SK-N-SH (cell line): ENCODE results near the gene AP3S2. TPM values are rescaled to one million over a fixed set of nuclear protein-coding genes. Genes with fewer than 3 reads are reported as not detected.

Source experiments
- CTCF ChIA-PET: fragments of 300-600, 350-600 bp; formaldehyde crosslinking; extraction: SDS; loops from one replicate; lab custom pipeline; 2021; lab: Yijun Ruan, JAX
- POLR2A ChIA-PET: fragments of 350-600 bp; sonication (Branson Sonifier 250); formaldehyde crosslinking; extraction: SDS; loops from one replicate; lab custom pipeline; 2020; ENCODE audit warnings: antibody characterized with exemption, inconsistent platforms; lab: Yijun Ruan, JAX
- DNase-seq: peaks from one replicate; pipeline ENCODE4 v3.0.0; 2012
- H2AFZ ChIP-seq: fragments of 200-600 bp; sonication (generic); 2 replicates; pipeline ENCODE4 v1.8.1; 2016; ENCODE audit warnings: antibody characterized with exemption, mild to moderate bottlenecking, low read depth
- H3F3A ChIP-seq: fragments of 200-600 bp; sonication (generic); replicated peaks from 2 replicates; pipeline ENCODE3; 2016; ENCODE audit warnings: antibody characterized with exemption, mild to moderate bottlenecking; ENCODE audit not compliant: insufficient read depth
- H3K27ac ChIP-seq, 2 experiments: fragments of 200-500 bp in 1 of 2; fragments of 200-600 bp in 1 of 2; sonication (Bioruptor generic) in 1 of 2; sonication (generic), shearing (Covaris generic) in 1 of 2; 2 replicates each; pipeline versions ENCODE4 v1.5.1 to v1.6.1; 2014 to 2016; ENCODE audit warnings: low read depth in 2 of 2, inconsistent platforms in 1 of 2, low read length in 1 of 2, mild to moderate bottlenecking in 1 of 2, mixed read lengths in 1 of 2
- H3K27me3 ChIP-seq: fragments of 200-600 bp; sonication (generic), shearing (Covaris generic); 2 replicates; pipeline ENCODE4 v1.6.1; 2016; ENCODE audit warnings: mixed run types; ENCODE audit not compliant: insufficient read depth
- H3K36me3 ChIP-seq, 2 experiments: fragments of 200-500 bp in 1 of 2; fragments of 200-600 bp in 1 of 2; sonication (Bioruptor generic) in 1 of 2; sonication (generic) in 1 of 2; replicated peaks in 1 of 2; 2 replicates each; pipeline versions ENCODE3 to v1.5.1; 2014 to 2016; ENCODE audit warnings: low read length in 1 of 2, mild to moderate bottlenecking in 1 of 2; ENCODE audit not compliant: insufficient read depth in 2 of 2, control insufficient read depth in 1 of 2
- H3K4me1 ChIP-seq, 2 experiments: fragments of 200-500 bp in 1 of 2; fragments of 200-600 bp in 1 of 2; sonication (Bioruptor generic) in 1 of 2; sonication (generic), shearing (Covaris generic) in 1 of 2; 2 replicates each; pipeline versions ENCODE4 v1.5.1 to v1.6.1; 2014 to 2016; ENCODE audit warnings: low read depth in 1 of 2, low read length in 1 of 2, mixed run types in 1 of 2; ENCODE audit not compliant: insufficient read depth in 2 of 2, control insufficient read depth in 1 of 2
- H3K4me2 ChIP-seq: fragments of 200-600 bp; sonication (generic), shearing (Covaris generic); 2 replicates; pipeline ENCODE4 v1.6.1; 2017; ENCODE audit warnings: mixed run types
- H3K4me3 ChIP-seq, 2 experiments: fragments of 200-500 bp in 1 of 2; fragments of 200-600 bp in 1 of 2; sonication (Bioruptor generic) in 1 of 2; sonication (generic), shearing (Covaris generic) in 1 of 2; 2 replicates each; pipeline versions ENCODE4 v1.5.1 to v1.8.1; 2014 to 2016; ENCODE audit warnings: low read depth in 2 of 2, inconsistent platforms in 1 of 2, low read length in 1 of 2, mild to moderate bottlenecking in 1 of 2, mixed read lengths in 1 of 2, moderate library complexity in 1 of 2
- H3K79me2 ChIP-seq: fragments of 200-600 bp; sonication (generic); 2 replicates; pipeline ENCODE4 v1.8.1; 2017; ENCODE audit warnings: mild to moderate bottlenecking; ENCODE audit not compliant: insufficient read depth
- H3K9ac ChIP-seq: fragments of 200-600 bp; sonication (generic); 2 replicates; pipeline ENCODE4 v1.6.1; 2017; ENCODE audit warnings: mixed run types
- H3K9me2 ChIP-seq: fragments of 200-600 bp; sonication (generic); 2 replicates; pipeline ENCODE4 v1.6.1; 2017; ENCODE audit warnings: mixed run types
- H3K9me3 ChIP-seq: fragments of 200-600 bp; sonication (generic); 2 replicates; pipeline ENCODE4 v1.6.1; 2017; ENCODE audit warnings: mixed run types, mild to moderate bottlenecking, moderate library complexity
- H4K20me1 ChIP-seq: fragments of 200-600 bp; sonication (generic); 2 replicates; pipeline ENCODE4 v1.6.1; 2017; ENCODE audit warnings: mild to moderate bottlenecking, mixed run types; ENCODE audit not compliant: insufficient read depth
- CHD2 ChIP-seq: fragments of 150-350 bp; IDR thresholded peaks from 2 replicates; pipeline ENCODE4 v1.6.1; 2018; ENCODE audit warnings: low read length; ENCODE audit not compliant: partially characterized antibody
- CTCF ChIP-seq: fragments of 200-600 bp; sonication (generic); IDR thresholded peaks from 2 replicates; pipeline ENCODE4 v1.6.1; 2017; ENCODE audit warnings: antibody characterized with exemption, mild to moderate bottlenecking, moderate library complexity
- ELF1 ChIP-seq: IDR thresholded peaks from 2 replicates; pipeline ENCODE4 v1.4.0; 2012
- FOXJ3 ChIP-seq: sonication (generic); formaldehyde crosslinking; IDR thresholded peaks from 2 replicates; pipeline ENCODE4 v1.5.1; 2020; ENCODE audit warnings: mild to moderate bottlenecking, missing genetic modification reagents
- FOXM1 ChIP-seq: IDR thresholded peaks from 2 replicates; pipeline ENCODE4 v1.4.0; 2012; ENCODE audit warnings: low read depth, mild to moderate bottlenecking
- GABPA ChIP-seq: IDR thresholded peaks from 2 replicates; pipeline ENCODE4 v1.4.0; 2012; ENCODE audit warnings: low read depth, mild to moderate bottlenecking
- JUND ChIP-seq: IDR thresholded peaks from 2 replicates; pipeline ENCODE4 v1.4.0; 2012
- MEF2A ChIP-seq: IDR thresholded peaks from 2 replicates; pipeline ENCODE4 v1.4.0; 2012; ENCODE audit warnings: low read depth, borderline replicate concordance
- NFIC ChIP-seq: IDR thresholded peaks from 2 replicates; pipeline ENCODE4 v1.4.0; 2012; ENCODE audit warnings: borderline replicate concordance
- PBX3 ChIP-seq: IDR thresholded peaks from 2 replicates; pipeline ENCODE4; 2012
- RXRA ChIP-seq: IDR thresholded peaks from 2 replicates; pipeline ENCODE4 v1.4.0; 2012; ENCODE audit warnings: low read depth, mild to moderate bottlenecking, borderline replicate concordance
- SIN3A ChIP-seq: IDR thresholded peaks from 2 replicates; pipeline ENCODE4 v1.6.1; 2012; ENCODE audit warnings: low read depth, mild to moderate bottlenecking, low read length, moderate library complexity, borderline replicate concordance
- USF2 ChIP-seq: fragments of 150-350 bp; IDR thresholded peaks from 2 replicates; pipeline ENCODE4 v1.6.1; 2017; ENCODE audit warnings: antibody characterized with exemption, low read length, low read depth, borderline replicate concordance
- WGBS: methylation state at CpG from one replicate; pipeline ENCODE4 v1.1.6; 2017; ENCODE audit warnings: low lambda C conversion rate; 5-methylcytosine and 5-hydroxymethylcytosine counted together
- polyA plus RNA-seq, 3 experiments: library from polyadenylated mRNA; depleted of rRNA; stranded (reverse); fragments of >200 nt; gene quantifications; 2 replicates each; pipeline ENCODE4 v1.2.3, GENCODE V29; 2012

AP3S2 gene
- polyA plus RNA-seq, 1 of the 3 experiments (the other 2 are of a cell fraction) = 11.9 TPM

GRCh38 chr15:89809093-89809786, 84.6 kb downstream of the AP3S2 start:
- H3K36me3 ChIP-seq = peaks cover 0 to 2% of the 10 kb centered on the region in 2 experiments
- DNase-seq = peak; percentile 24
- CTCF ChIA-PET = no interaction called here
- POLR2A ChIA-PET = no interaction called here
- H3K27me3 ChIP-seq = no peaks in the 10 kb centered on the region
- H2AFZ ChIP-seq = no peak overlapping the region
- peaks cover 3% of the 10 kb centered on the region for H3F3A ChIP-seq
- no peaks in the 10 kb centered on the region for H4K20me1 ChIP-seq
- no peaks in the 10 kb centered on the region; a peak in 1 of 4 replicates for H3K4me1 ChIP-seq
- H3K27ac ChIP-seq = no peak overlapping the region
- H3K9ac ChIP-seq = no peak overlapping the region
- no peaks in the 10 kb centered on the region for H3K79me2 ChIP-seq
- WGBS = 93% methylated on average over 7 of the region's 8 CpGs
- TF ChIP-seq CTCF = no peak
- H3K9me3 ChIP-seq = no peaks in the 10 kb centered on the region
- no peak overlapping the region for H3K4me2 ChIP-seq
- no peak overlapping the region for H3K4me3 ChIP-seq
- H3K9me2 ChIP-seq = no peaks in the 10 kb centered on the region

- Histone ChIP-seq H4K20me1 (no peaks in the 10 kb centered on the region), H3K4me2 (no peak overlapping the region), H3K4me1 (no peaks in the 10 kb centered on the region; a peak in 1 of 4 replicates), H3K27ac (no peak overlapping the region), H3K79me2 (no peaks in the 10 kb centered on the region), H3K9me2 (no peaks in the 10 kb centered on the region), H2AFZ (no peak overlapping the region), H3K9ac (no peak overlapping the region), H3F3A (peaks cover 3% of the 10 kb centered on the region), H3K27me3 (no peaks in the 10 kb centered on the region), H3K36me3 (peaks cover 0 to 7% of the 10 kb centered on the region in 2 experiments), H3K9me3 (no peaks in the 10 kb centered on the region), H3K4me3 (no peak overlapping the region)
- 94% methylated on average over 10 of the region's 10 CpGs for WGBS
- CTCF ChIA-PET = no interaction called here
- no peak for TF ChIP-seq JUND
- TF ChIP-seq CHD2 = no peak
- TF ChIP-seq USF2 = no peak
- no peak for DNase-seq
- POLR2A ChIA-PET = no interaction called here
These were observed 85.5 kb downstream of the AP3S2 start for GRCh38 chr15:89808160-89808870.

GRCh38 chr15:89807689-89808088, 86.1 kb downstream of the AP3S2 start:
- H3K27ac ChIP-seq = no peak overlapping the region
- H3K9ac ChIP-seq = no peak overlapping the region
- peaks cover 3% of the 10 kb centered on the region for H3F3A ChIP-seq
- WGBS = 90% methylated on average over 6 of the region's 6 CpGs
- no peaks in the 10 kb centered on the region for H3K27me3 ChIP-seq
- no peak for DNase-seq
- H3K36me3 ChIP-seq = peaks cover 0 to 8% of the 10 kb centered on the region in 2 experiments
- H2AFZ ChIP-seq = no peak overlapping the region
- no peak overlapping the region for H3K4me2 ChIP-seq
- POLR2A ChIA-PET = no interaction called here
- H3K4me1 ChIP-seq = no peaks in the 10 kb centered on the region
- H3K9me3 ChIP-seq = no peaks in the 10 kb centered on the region
- H4K20me1 ChIP-seq = no peaks in the 10 kb centered on the region
- H3K79me2 ChIP-seq = no peaks in the 10 kb centered on the region
- no peaks in the 10 kb centered on the region for H3K9me2 ChIP-seq
- CTCF ChIA-PET = interaction anchor here (0.5 kb wide), 1 partner anchor 521 kb away, joined by 4 read pairs; no protein-coding TSS in a partner anchor
- no peak overlapping the region for H3K4me3 ChIP-seq
- no peak for TF ChIP-seq PBX3
- no peak for TF ChIP-seq MEF2A
- no peak for TF ChIP-seq ELF1
- no peak for TF ChIP-seq GABPA
- TF ChIP-seq CTCF = no peak
- no peak for TF ChIP-seq SIN3A
- TF ChIP-seq FOXM1 = no peak
- no peak for TF ChIP-seq JUND
- TF ChIP-seq NFIC = no peak
- no peak for TF ChIP-seq FOXJ3
- no peak for TF ChIP-seq RXRA
